Measurements from ENCODE around the gene TMEM178B.

DNA sequence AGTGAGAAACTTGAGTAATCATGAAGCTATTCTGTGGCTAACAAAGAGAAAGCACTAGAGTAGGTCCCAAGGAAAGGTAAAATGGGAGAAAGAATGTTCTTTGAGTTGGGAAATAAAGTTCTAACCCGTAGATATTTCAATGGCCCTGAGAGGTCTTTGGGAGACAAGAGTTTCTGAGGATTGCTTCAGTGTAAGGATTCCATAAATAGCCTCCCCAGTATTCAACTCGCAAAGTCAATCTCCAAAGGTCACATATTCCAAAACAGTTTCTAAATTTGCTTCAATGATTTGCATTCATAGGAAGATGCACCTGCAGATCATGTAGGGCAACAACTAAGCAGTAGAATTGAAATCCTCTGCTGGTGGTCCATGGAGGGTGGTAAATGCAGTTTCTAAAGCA, 238.5 kb downstream of the TMEM178B start:
- TF ChIP-seq ZNF274 (IDR thresholded peaks at IDR 0.05; ENCODE audit: low read depth, low read length) (no peak), YY1 (IDR thresholded peaks at IDR 0.05; ENCODE audit: insufficient read depth, insufficient read length) (no peak), SUZ12 (IDR thresholded peaks at IDR 0.05; ENCODE audit: extremely low read depth, insufficient read depth, insufficient read length) (no peak)

Measured in NT2/D1 (cell line).